Hepatocyte (in vitro differentiated cells): ENCODE results near the gene IQCF2. TPM values are rescaled to one million over a fixed set of nuclear protein-coding genes. Genes with fewer than 3 reads are reported as not detected.
"Not testable (repeated sequence)": the region's sequence is repeated elsewhere in the genome, so short reads cannot be mapped to it uniquely, and the experiment has no call there.

Source experiments
- DNase-seq: peaks from one replicate; pipeline ENCODE4 v3.0.0-alpha.2; 2016; ENCODE audit warnings: low spot score
- H2AFZ ChIP-seq: fragments of 200-600 bp; sonication (generic); 2 replicates; pipeline ENCODE4 v1.6.0; 2016; ENCODE audit warnings: antibody characterized with exemption, mild to moderate bottlenecking
- H3K27ac ChIP-seq: fragments of 200-600 bp; sonication (generic); 2 replicates; pipeline ENCODE4 v1.5.1; 2016; ENCODE audit warnings: mild to moderate bottlenecking
- H3K27me3 ChIP-seq: fragments of 200-600 bp; sonication (generic); 2 replicates; pipeline ENCODE4 v1.6.1; 2016
- H3K36me3 ChIP-seq: fragments of 200-600 bp; sonication (generic); replicated peaks from 2 replicates; pipeline ENCODE4 v1.5.1; 2016; ENCODE audit warnings: low read depth; ENCODE audit not compliant: insufficient read depth
- H3K4me1 ChIP-seq: fragments of 200-600 bp; sonication (generic); 2 replicates; pipeline ENCODE4 v1.5.1; 2016; ENCODE audit warnings: mild to moderate bottlenecking, moderate library complexity; ENCODE audit not compliant: insufficient read depth
- H3K4me2 ChIP-seq: fragments of 200-600 bp; sonication (generic); 2 replicates; pipeline ENCODE4 v1.6.0; 2016
- H3K4me3 ChIP-seq: fragments of 200-600 bp; sonication (generic); 2 replicates; pipeline ENCODE4 v1.5.1; 2016; ENCODE audit warnings: mild to moderate bottlenecking
- H3K79me2 ChIP-seq: fragments of 200-600 bp; sonication (generic); 2 replicates; pipeline ENCODE4 v1.6.0; 2017; ENCODE audit warnings: mild to moderate bottlenecking
- H3K9me2 ChIP-seq: fragments of 200-600 bp; sonication (generic); replicated peaks from 2 replicates; pipeline ENCODE4 v1.6.0; 2017; ENCODE audit warnings: mild to moderate bottlenecking; ENCODE audit not compliant: insufficient read depth
- H3K9me3 ChIP-seq: fragments of 200-600 bp; sonication (generic); 2 replicates; pipeline ENCODE4 v1.5.1; 2016; ENCODE audit warnings: low read depth, mild to moderate bottlenecking
- H4K20me1 ChIP-seq: fragments of 200-600 bp; sonication (generic); 2 replicates; pipeline ENCODE4 v1.6.0; 2016; ENCODE audit warnings: mild to moderate bottlenecking; ENCODE audit not compliant: insufficient read depth, poor library complexity, severe bottlenecking
- CTCF ChIP-seq: fragments of 200-600 bp; sonication (generic); IDR thresholded peaks from 2 replicates; pipeline ENCODE4 v1.5.1; 2016; ENCODE audit warnings: antibody characterized with exemption, mild to moderate bottlenecking; ENCODE audit not compliant: poor library complexity
- EZH2 ChIP-seq: fragments of 200-600 bp; sonication (generic); IDR thresholded peaks from 2 replicates; pipeline ENCODE4 v1.6.1; 2016; ENCODE audit warnings: antibody characterized with exemption, mild to moderate bottlenecking, borderline replicate concordance
- EZH2phosphoT487 ChIP-seq: fragments of 200-600 bp; sonication (generic); IDR thresholded peaks from one replicate; pipeline ENCODE4 v1.6.1; 2018; ENCODE audit warnings: antibody characterized with exemption, mild to moderate bottlenecking, low read depth, moderate library complexity; ENCODE audit not compliant: unreplicated experiment, severe bottlenecking
- WGBS: methylation state at CpG from one replicate; pipeline ENCODE4 v1.1.6; 2016; ENCODE audit warnings: low lambda C conversion rate; ENCODE audit errors: missing lambda C conversion rate; 5-methylcytosine and 5-hydroxymethylcytosine counted together
- polyA plus RNA-seq: library from polyadenylated mRNA; unstranded; fragments of >200 nt; fragmentation: Nextera tagmentation; extraction: Ambion mirVana; gene quantifications from 2 replicates; pipeline ENCODE4 v1.2.1, GENCODE V29; 2016
- total RNA-seq: library from RNA; depleted of rRNA; stranded (reverse); fragments of >200 nt; gene quantifications from 2 replicates; pipeline ENCODE4 v1.2.3, GENCODE V29; 2014

Gene IQCF2
- total and polyA plus RNA-seq, 2 experiments from 2014 or later: not detected

- Histone ChIP-seq H3K27me3 (peaks cover 7% of the 10 kb centered on the region), H3K9me2 (no peaks in the 10 kb centered on the region), H3K4me3 (no peak overlapping the region), H3K9me3 (no peaks in the 10 kb centered on the region), H3K36me3 (no peaks in the 10 kb centered on the region), H4K20me1 (no peaks in the 10 kb centered on the region), H3K4me1 (no peaks in the 10 kb centered on the region), H2AFZ (no peak overlapping the region), H3K27ac (no peak overlapping the region), H3K4me2 (no peak overlapping the region), H3K79me2 (no peaks in the 10 kb centered on the region)
- no peak for DNase-seq
- 94% methylated on average over 10 of the region's 10 CpGs for WGBS
- no peak for TF ChIP-seq CTCF
- TF ChIP-seq EZH2phosphoT487: no peak
- no peak for TF ChIP-seq EZH2
These were observed 35.3 kb downstream of the IQCF2 start for GRCh38 chr3:51896607-51897305.

GRCh38 chr3:51897391-51897790 is 36.0 kb downstream of the IQCF2 start:
- Histone ChIP-seq H3K4me1 (no peaks in the 10 kb centered on the region), H3K4me2 (no peak overlapping the region), H3K36me3 (no peaks in the 10 kb centered on the region), H3K9me2 (no peaks in the 10 kb centered on the region), H4K20me1 (no peaks in the 10 kb centered on the region), H3K27me3 (peaks cover 7% of the 10 kb centered on the region), H3K9me3 (no peaks in the 10 kb centered on the region), H3K79me2 (no peaks in the 10 kb centered on the region), H3K27ac (no peak overlapping the region), H2AFZ (no peak overlapping the region), H3K4me3 (no peak overlapping the region)
- DNase-seq: no peak
- no peak for TF ChIP-seq CTCF
- TF ChIP-seq EZH2: no peak
- no peak for TF ChIP-seq EZH2phosphoT487
- 91% methylated on average over 15 of the region's 15 CpGs for WGBS

- not testable (repeated sequence) for DNase-seq, H3K79me2 ChIP-seq, H3K9me3 ChIP-seq, H3K9me2 ChIP-seq, H3K27ac ChIP-seq, H4K20me1 ChIP-seq, H3K4me1 ChIP-seq, H2AFZ ChIP-seq, H3K36me3 ChIP-seq, H3K4me3 ChIP-seq, H3K4me2 ChIP-seq, H3K27me3 ChIP-seq
- WGBS: 76% methylated on average over 7 of the region's 7 CpGs
These were observed 38.6 kb downstream of the IQCF2 start for GRCh38 chr3:51900043-51900442.

- 76% methylated on average over 7 of the region's 7 CpGs for WGBS
These were observed 40.9 kb downstream of the IQCF2 start for GRCh38 chr3:51902361-51902760.

More at GRCh38 chr3:51902361-51902760, 40.9 kb downstream of the IQCF2 start:
- not testable (repeated sequence) for H3K27ac ChIP-seq, H3K9me3 ChIP-seq, H3K27me3 ChIP-seq, H3K36me3 ChIP-seq, DNase-seq, H3K4me1 ChIP-seq, H3K4me2 ChIP-seq, H3K4me3 ChIP-seq, H4K20me1 ChIP-seq, H3K9me2 ChIP-seq, H2AFZ ChIP-seq, H3K79me2 ChIP-seq
